Esophagus muscularis mucosa (tissue), 4 donors: Measurements from ENCODE around the gene ACBD7. TPM values are rescaled to one million over a fixed set of nuclear protein-coding genes. Genes with fewer than 3 reads are reported as not detected.

ENCODE experiments used
- DNase-seq: peaks from one replicate; pipeline ENCODE4 v3.0.0-alpha.2; 2017; ENCODE audit errors: extremely low spot score
- H3K27ac ChIP-seq, 4 donors: fragments of 200-600 bp; sonication (generic); replicated peaks in 1 of 4; 1 replicate in 3 of 4; 2 replicates in 1 of 4; pipeline ENCODE4 v1.5.1; 2016 to 2019; ENCODE audit warnings: mild to moderate bottlenecking in 1 of 4
- H3K27me3 ChIP-seq, 4 donors: fragments of 200-600 bp; sonication (generic); one replicate each; pipeline versions ENCODE4 v1.5.1 to v1.6.0; 2016 to 2019
- H3K36me3 ChIP-seq, 4 donors: fragments of 200-600 bp; sonication (generic); one replicate each; pipeline ENCODE4 v1.5.1; 2016 to 2019
- H3K4me1 ChIP-seq, 4 donors: fragments of 200-600 bp; sonication (generic); one replicate each; pipeline ENCODE4 v1.5.1; 2016 to 2019
- H3K4me3 ChIP-seq, 4 donors: fragments of 200-600 bp; sonication (generic); 1 replicate in 2 of 4; 2 replicates in 2 of 4; pipeline ENCODE4 v1.5.1; 2016 to 2019; ENCODE audit warnings: mild to moderate bottlenecking in 4 of 4, moderate library complexity in 1 of 4
- H3K9me3 ChIP-seq, 4 donors: fragments of 200-600 bp; sonication (generic); 1 replicate in 3 of 4; 2 replicates in 1 of 4; pipeline ENCODE4 v1.5.1; 2016 to 2019
- CTCF ChIP-seq, 3 experiments: fragments of 200-600 bp in 2 of 3; fragments of 450-650 bp in 1 of 3; sonication (generic) in 2 of 3; IDR thresholded peaks; one replicate each; pipeline ENCODE4 v1.5.1; 2017 to 2019; ENCODE audit warnings: antibody characterized with exemption in 3 of 3, mild to moderate bottlenecking in 2 of 3, moderate library complexity in 1 of 3
- EP300 ChIP-seq: sonication (generic); formaldehyde crosslinking; IDR thresholded peaks from one replicate; pipeline ENCODE4 v1.6.1; 2017; ENCODE audit warnings: antibody characterized with exemption
- POLR2A ChIP-seq: fragments of 450-650 bp; IDR thresholded peaks from one replicate; pipeline ENCODE4 v1.6.1; 2017; ENCODE audit warnings: antibody characterized with exemption, moderate library complexity, mild to moderate bottlenecking, low read depth
- POLR2AphosphoS5 ChIP-seq, 2 donors: sonication (generic); formaldehyde crosslinking; IDR thresholded peaks; one replicate each; pipeline ENCODE4 v1.6.1; 2017; ENCODE audit warnings: antibody characterized with exemption in 2 of 2
- WGBS: methylation state at CpG from one replicate; pipeline ENCODE4 v1.1.5; 2018; 5-methylcytosine and 5-hydroxymethylcytosine counted together
- intact Hi-C: fragments of 100-400 bp; cut with DNase I; formaldehyde crosslinking; loops from one replicate; pipeline ENCODE4 v1.15.1; 2023
- total RNA-seq, 4 donors: library from RNA; depleted of rRNA; stranded (reverse); fragments of >200 nt; gene quantifications; one replicate each; pipeline versions ENCODE4 v1.1.0 to v1.2.1, GENCODE V29; 2016

ACBD7 gene
- total RNA-seq, 4 donors from 2014 or later = 0.63 to 2.2 TPM; not detected in 2

GRCh38 chr10:15097011-15097812 is 8.6 kb upstream of the ACBD7 start, which contains the start of gene RPP38:
Gene RPP38 (plus strand): TSS chr10:15097355. CDS start chr10:15103315, 5,960 bp downstream.
- TF ChIP-seq POLR2A = no peak
- peak; percentile 82 to 85 for TF ChIP-seq POLR2AphosphoS5 (IDR thresholded peaks at IDR 0.05)
- TF ChIP-seq EP300 = no peak
- peak in 1 of 3 experiments; percentile 4 for TF ChIP-seq CTCF (IDR thresholded peaks at IDR 0.05)
- Histone ChIP-seq H3K4me1 (peaks cover 19 to 39% (median 31%) of the 10 kb centered on the region in 4 donors), H3K27ac (peak within 1 kb of the TSS; percentile 89 to 98 (median 94)), H3K4me3 (peak within 1 kb of the TSS; percentile 75 to 93 (median 84)), H3K36me3 (peaks cover 0 to 21% (median 12%) of the 10 kb centered on the region in 4 donors), H3K27me3 (peaks cover 0 to under 1% (median 0%) of the 10 kb centered on the region in 4 donors), H3K9me3 (no peaks in the 10 kb centered on the region)
- intact Hi-C loops = loop anchor here (5.0 to 10.0 kb wide), 2 partner anchors 145 to 222 kb away; partner anchors contain the start of genes DCLRE1C and SUV39H2
- under 1% methylated on average over 40 of the region's 84 CpGs for WGBS
- peak; percentile 99 for DNase-seq

- no peak for DNase-seq
- Histone ChIP-seq H3K4me1 (peaks cover 19 to 39% (median 31%) of the 10 kb centered on the region in 4 donors), H3K27ac (peak overlapping the region; percentile 89 to 98 (median 94)), H3K9me3 (no peaks in the 10 kb centered on the region), H3K36me3 (peaks cover 0 to 16% (median 9%) of the 10 kb centered on the region in 4 donors), H3K27me3 (peaks cover 0 to 4% (median 2%) of the 10 kb centered on the region in 4 donors), H3K4me3 (peak overlapping the region; percentile 75 to 93 (median 84))
- intact Hi-C loops = loop anchor here (5.0 to 10.0 kb wide), 2 partner anchors 144 to 222 kb away; partner anchors contain the start of genes DCLRE1C and SUV39H2
- TF ChIP-seq POLR2AphosphoS5 (IDR thresholded peaks at IDR 0.05) (no peak), CTCF (IDR thresholded peaks at IDR 0.05) (no peak), EP300 (no peak), POLR2A (no peak)
- 1% methylated on average over 11 of the region's 11 CpGs for WGBS
Measured at GRCh38 chr10:15096661-15097010, 8.1 kb upstream of the ACBD7 start.

GRCh38 chr10:15092855-15093408 is 4.4 kb upstream of the ACBD7 start:
- peaks cover 9 to 24% (median 20%) of the 10 kb centered on the region in 4 donors for H3K4me1 ChIP-seq
- no peak for TF ChIP-seq POLR2AphosphoS5 (IDR thresholded peaks at IDR 0.05)
- no peak for TF ChIP-seq EP300
- TF ChIP-seq POLR2A = no peak
- no peak for TF ChIP-seq CTCF (IDR thresholded peaks at IDR 0.05)
- H3K27ac ChIP-seq = no peak overlapping the region
- no peaks in the 10 kb centered on the region for H3K36me3 ChIP-seq
- H3K27me3 ChIP-seq = peaks cover 0 to 13% (median 2%) of the 10 kb centered on the region in 4 donors
- H3K4me3 ChIP-seq = no peak overlapping the region
- intact Hi-C loops = loop anchor here (10.0 kb wide), 1 partner anchor 218 kb away; the partner anchor contains the start of gene SUV39H2
- 91% methylated on average over 15 of the region's 16 CpGs for WGBS
- DNase-seq = no peak
- no peaks in the 10 kb centered on the region for H3K9me3 ChIP-seq

- intact Hi-C loops = loop anchor here (10.0 kb wide), 1 partner anchor 217 kb away; the partner anchor contains the start of gene SUV39H2
- peaks cover 0 to 13% (median 2%) of the 10 kb centered on the region in 4 donors for H3K27me3 ChIP-seq
- 85% methylated on average over 5 of the region's 5 CpGs for whole genome bisulfite sequencing
- TF ChIP-seq CTCF (IDR thresholded peaks at IDR 0.05) = no peak
- TF ChIP-seq POLR2AphosphoS5 (IDR thresholded peaks at IDR 0.05) = no peak
- TF ChIP-seq EP300 = no peak
- TF ChIP-seq POLR2A = no peak
- H3K27ac ChIP-seq = no peak overlapping the region
- no peak for DNase-seq
- no peak overlapping the region for H3K4me3 ChIP-seq
- H3K4me1 ChIP-seq = peaks cover 5 to 17% (median 15%) of the 10 kb centered on the region in 4 donors
- no peaks in the 10 kb centered on the region for H3K36me3 ChIP-seq
- H3K9me3 ChIP-seq = no peaks in the 10 kb centered on the region
Measured at GRCh38 chr10:15091418-15091817, 2.8 kb upstream of the ACBD7 start.
